Panc1 (cell line): Measurements from ENCODE around the gene MTUS2. TPM values are rescaled to one million over a fixed set of nuclear protein-coding genes. Genes with fewer than 3 reads are reported as not detected.

Experiments
- ATAC-seq: fragments of 200-7000 bp; cut with Tn5 transposase; 2 replicates; pipeline ENCODE4 v1.9.1; 2020; ENCODE audit warnings: mild to moderate bottlenecking, moderate library complexity
- BruUV-seq: library from RNA; stranded (reverse); fragments of 400-500 nt; replicated peaks from 2 replicates; lab custom pipeline; 2021; lab: Mats Ljungman, UMichigan
- CTCF ChIA-PET: fragments of 300-600 bp; sonication (Branson Sonifier 250); formaldehyde crosslinking; loops from one replicate; lab custom pipeline; 2022; ENCODE audit warnings: antibody characterized with exemption; lab: Charles Lee
- POLR2A ChIA-PET: fragments of 300-600 bp; sonication (Branson Sonifier 250); formaldehyde crosslinking; loops from one replicate; lab custom pipeline; 2022; ENCODE audit warnings: antibody characterized with exemption; lab: Charles Lee
- DNase-seq: peaks from one replicate; pipeline ENCODE4 v3.0.0-alpha.2; 2010; ENCODE audit warnings: low read depth, low spot score
- H3K27ac ChIP-seq: 2 replicates; pipeline ENCODE4 v1.5.1; 2011; ENCODE audit warnings: mild to moderate bottlenecking, low read length, inconsistent platforms
- H3K27me3 ChIP-seq: fragments of 200-500 bp; sonication (Bioruptor generic); 2 replicates; pipeline ENCODE4 v1.6.0; 2014; ENCODE audit warnings: low read length, inconsistent platforms; ENCODE audit not compliant: control insufficient read depth, insufficient read depth
- H3K36me3 ChIP-seq: fragments of 200-500 bp; sonication (Bioruptor generic); 2 replicates; pipeline ENCODE4 v1.5.1; 2014; ENCODE audit warnings: inconsistent platforms, mild to moderate bottlenecking, low read length, moderate library complexity; ENCODE audit not compliant: control insufficient read depth, insufficient read depth
- H3K4me1 ChIP-seq: 2 replicates; pipeline ENCODE4 v1.5.1; 2011; ENCODE audit warnings: inconsistent platforms, mild to moderate bottlenecking, low read length, moderate library complexity; ENCODE audit not compliant: control insufficient read depth, insufficient read depth
- H3K4me3 ChIP-seq, 2 experiments: 2 replicates each; pipeline ENCODE4 v1.5.1; 2011 to 2012; ENCODE audit warnings: low read depth in 2 of 2, low read length in 2 of 2, mild to moderate bottlenecking in 2 of 2, inconsistent platforms in 1 of 2, moderate library complexity in 1 of 2
- H3K9me3 ChIP-seq: fragments of 200-500 bp; sonication (Bioruptor generic); 2 replicates; pipeline ENCODE4 v1.5.1; 2014; ENCODE audit warnings: low read depth, mild to moderate bottlenecking, inconsistent platforms, low read length, moderate library complexity; ENCODE audit not compliant: control insufficient read depth, insufficient read depth
- CTCF ChIP-seq: fragments of 450-650 bp; IDR thresholded peaks from 2 replicates; pipeline ENCODE4 v1.5.1; 2017; ENCODE audit warnings: mild to moderate bottlenecking
- POLR2AphosphoS5 ChIP-seq: IDR thresholded peaks from 2 replicates; pipeline ENCODE4 v1.6.1; 2012; ENCODE audit warnings: mild to moderate bottlenecking, low read depth, low read length, moderate library complexity
- REST ChIP-seq, 2 experiments: IDR thresholded peaks; 2 replicates each; pipeline ENCODE4 v1.6.1; 2011 to 2012; ENCODE audit warnings: low read depth in 2 of 2, control low read depth in 1 of 2, low read length in 1 of 2, mild to moderate bottlenecking in 1 of 2, moderate library complexity in 1 of 2; ENCODE audit not compliant: insufficient read depth in 1 of 2
- SIN3A ChIP-seq: IDR thresholded peaks from 2 replicates; pipeline ENCODE4 v1.6.1; 2012; ENCODE audit warnings: low read depth, mild to moderate bottlenecking, low read length, moderate library complexity, borderline replicate concordance; ENCODE audit not compliant: insufficient read depth
- TCF7L2 ChIP-seq: IDR thresholded peaks from 2 replicates; pipeline ENCODE4 v1.6.1; 2011; ENCODE audit warnings: mild to moderate bottlenecking, low read depth, low read length, inconsistent platforms
- in situ Hi-C: cut with HindIII; loops from 2 replicates; pipeline ENCODE4 v1.10.0; 2016; ENCODE audit warnings: low sequenced_read_pairs, low pct_unique_long_range_greater_than_20kb
- intact Hi-C: fragments of 100-400 bp; cut with micrococcal nuclease; formaldehyde crosslinking; loops from one replicate; pipeline ENCODE4 v1.10.0; 2022; ENCODE audit not compliant: unreplicated experiment
- total RNA-seq: library from RNA; stranded (reverse); gene quantifications from one replicate; pipeline ENCODE4 v1.2.1, GENCODE V29; 2021; ENCODE audit not compliant: unreplicated experiment

MTUS2 gene
- total RNA-seq, 1 experiment from 2014 or later: 0.05 TPM

GRCh38 chr13:28875846-28876615, 55.9 kb downstream of the MTUS2 start:
- CTCF ChIA-PET: no interaction called here
- Histone ChIP-seq H3K4me3 (no peak overlapping the region), H3K27me3 (no peaks in the 10 kb centered on the region), H3K36me3 (no peaks in the 10 kb centered on the region), H3K4me1 (no peaks in the 10 kb centered on the region), H3K9me3 (no peaks in the 10 kb centered on the region), H3K27ac (no peak overlapping the region)
- DNase-seq (no peak), ATAC-seq (no peak)
- POLR2A ChIA-PET: no interaction called here
- intact Hi-C loops: no loop called here
- no TSS peak for BruUV-seq
- TF ChIP-seq TCF7L2 (no peak), CTCF (no peak), REST (IDR thresholded peaks at IDR 0.05; ENCODE audit: insufficient read depth in 1 of 2, low read depth in 2 of 2, low read length in 1 of 2) (no peak), SIN3A (no peak), POLR2AphosphoS5 (no peak)
- in situ Hi-C loops: no loop called here

- Histone ChIP-seq H3K4me1 (no peaks in the 10 kb centered on the region), H3K9me3 (no peaks in the 10 kb centered on the region), H3K36me3 (no peaks in the 10 kb centered on the region), H3K27ac (no peak overlapping the region), H3K4me3 (no peak overlapping the region), H3K27me3 (no peaks in the 10 kb centered on the region)
- DNase-seq: no peak
- POLR2A ChIA-PET: no interaction called here
- no TSS peak for BruUV-seq
- TF ChIP-seq TCF7L2 (no peak), CTCF (no peak), REST (IDR thresholded peaks at IDR 0.05; ENCODE audit: insufficient read depth in 1 of 2, low read depth in 2 of 2, low read length in 1 of 2) (no peak), SIN3A (no peak), POLR2AphosphoS5 (no peak)
- in situ Hi-C loops: no loop called here
- no peak for ATAC-seq
- CTCF ChIA-PET: no interaction called here
- intact Hi-C loops: no loop called here
Measured at GRCh38 chr13:28877408-28877807, 57.3 kb downstream of the MTUS2 start.
